Small intestine (tissue), 7 donors: ENCODE results near the gene CCNF. TPM values are rescaled to one million over a fixed set of nuclear protein-coding genes. Genes with fewer than 3 reads are reported as not detected.

ENCODE experiments used
- DNase-seq, 2 donors: peaks; one replicate each; pipeline versions ENCODE4 v3.0.0 to v3.0.0-alpha.2; 2013
- FAIRE-seq: peaks from 2 replicates; lab custom pipeline; 2012; peaks lifted over from hg19 to GRCh38; lab: Jason Lieb, UNC
- H3K27ac ChIP-seq, 3 donors: one replicate each; pipeline ENCODE4 v1.5.1; 2013; ENCODE audit warnings: low read length in 2 of 3, mild to moderate bottlenecking in 2 of 3, control low read depth in 1 of 3, inconsistent platforms in 1 of 3, low read depth in 1 of 3, moderate library complexity in 1 of 3
- H3K27me3 ChIP-seq, 3 donors: one replicate each; pipeline ENCODE4 v1.6.1; 2013; ENCODE audit warnings: low read length in 3 of 3, inconsistent platforms in 1 of 3; ENCODE audit not compliant: control insufficient read depth in 3 of 3, insufficient read depth in 3 of 3
- H3K36me3 ChIP-seq, 3 donors: one replicate each; pipeline ENCODE4 v1.6.1; 2013; ENCODE audit warnings: low read length in 3 of 3, inconsistent platforms in 1 of 3, low read depth in 1 of 3, mild to moderate bottlenecking in 1 of 3, moderate library complexity in 1 of 3; ENCODE audit not compliant: control insufficient read depth in 3 of 3, insufficient read depth in 2 of 3
- H3K4me1 ChIP-seq, 3 donors: one replicate each; pipeline ENCODE4 v1.6.1; 2013; ENCODE audit warnings: low read length in 2 of 3, inconsistent platforms in 1 of 3, low read depth in 1 of 3, mild to moderate bottlenecking in 1 of 3, moderate library complexity in 1 of 3; ENCODE audit not compliant: control insufficient read depth in 3 of 3, insufficient read depth in 2 of 3
- H3K4me3 ChIP-seq, 3 donors: one replicate each; pipeline ENCODE4 v1.5.1; 2013; ENCODE audit warnings: low read length in 3 of 3, control low read depth in 1 of 3, inconsistent platforms in 1 of 3, low read depth in 1 of 3, mild to moderate bottlenecking in 1 of 3, moderate library complexity in 1 of 3
- H3K9me3 ChIP-seq, 2 donors: one replicate each; pipeline ENCODE4 v1.6.1; 2013; ENCODE audit warnings: low read depth in 1 of 2, low read length in 1 of 2; ENCODE audit not compliant: control insufficient read depth in 2 of 2, insufficient read depth in 1 of 2
- WGBS, 3 donors: extraction: QIAGEN DNeasy Blood & Tissue Kit; methylation state at CpG; one replicate each; pipeline ENCODE4 v1.1.7; 2013; 5-methylcytosine and 5-hydroxymethylcytosine counted together
- polyA plus RNA-seq, 4 donors: library from polyadenylated mRNA; stranded (reverse) in 3 of 4; unstranded in 1 of 4; fragments of 200-250 nt in 3 of 4; fragments of 120-200 nt in 1 of 4; gene quantifications; one replicate each; pipeline versions ENCODE4 v1.2.1 to v1.2.3, GENCODE V29; 2013
- donor health status: healthy with polysubstance abuse.
- donor health status: control.
- donor health status: control.
- donor health status: Bipolar disorder and iron deficiency.
- donor health status: healthy.

The CCNF gene
- polyA plus RNA-seq, 4 donors = 0.89 to 12.4 (median 3.8) TPM

- FAIRE-seq (no peak), DNase-seq (no peak)
- Histone ChIP-seq H3K36me3 (no peaks in the 10 kb centered on the region), H3K4me3 (no peak overlapping the region), H3K9me3 (peaks cover 0 to 12% of the 10 kb centered on the region in 2 donors), H3K27ac (no peak overlapping the region), H3K27me3 (no peaks in the 10 kb centered on the region), H3K4me1 (no peaks in the 10 kb centered on the region)
- 73 to 83% (median 82%) methylated on average over 3 of the region's 3 CpGs for WGBS, 3 donors
These were observed 40.9 kb upstream of the CCNF start for GRCh38 chr16:2388139-2388874.

GRCh38 chr16:2388875-2389433, 40.3 kb upstream of the CCNF start:
- WGBS, 3 donors = 12 to 50% (median 13%) methylated on average over 2 of the region's 2 CpGs

GRCh38 chr16:2392025-2392424, 37.2 kb upstream of the CCNF start:
- Histone ChIP-seq H3K27ac (no peak overlapping the region), H3K27me3 (no peaks in the 10 kb centered on the region), H3K36me3 (no peaks in the 10 kb centered on the region), H3K4me1 (peaks cover 0 to 10% (median 0%) of the 10 kb centered on the region in 3 donors), H3K9me3 (peaks cover 0 to 12% of the 10 kb centered on the region in 2 donors), H3K4me3 (no peak overlapping the region)
- DNase-seq = no peak
- FAIRE-seq = no peak

More at GRCh38 chr16:2388875-2389433, 40.3 kb upstream of the CCNF start:
- no peak for FAIRE-seq
- H3K4me1 ChIP-seq = no peaks in the 10 kb centered on the region
- DNase-seq = no peak
- no peak overlapping the region for H3K4me3 ChIP-seq
- no peak overlapping the region for H3K27ac ChIP-seq
- peaks cover 0 to 12% of the 10 kb centered on the region in 2 donors for H3K9me3 ChIP-seq
- H3K36me3 ChIP-seq = no peaks in the 10 kb centered on the region
- no peaks in the 10 kb centered on the region for H3K27me3 ChIP-seq

- FAIRE-seq = no peak
- 85 to 88% (median 86%) methylated on average over 5 of the region's 5 CpGs for WGBS, 3 donors
These were observed 30.7 kb upstream of the CCNF start for GRCh38 chr16:2398520-2398919.

GRCh38 chr16:2404099-2404498, 25.1 kb upstream of the CCNF start:
- Histone ChIP-seq H3K9me3 (no peaks in the 10 kb centered on the region), H3K27me3 (no peaks in the 10 kb centered on the region), H3K27ac (no peak overlapping the region), H3K4me3 (no peak overlapping the region), H3K36me3 (no peaks in the 10 kb centered on the region), H3K4me1 (no peaks in the 10 kb centered on the region)
- DNase-seq (no peak), FAIRE-seq (no peak)
- WGBS, 3 donors = 63 to 73% (median 72%) methylated on average over 4 of the region's 4 CpGs

More at GRCh38 chr16:2398520-2398919, 30.7 kb upstream of the CCNF start:
- Histone ChIP-seq H3K27me3 (no peaks in the 10 kb centered on the region), H3K27ac (no peak overlapping the region), H3K36me3 (no peaks in the 10 kb centered on the region), H3K4me3 (no peak overlapping the region), H3K9me3 (no peaks in the 10 kb centered on the region), H3K4me1 (peaks cover 0 to 10% (median 0%) of the 10 kb centered on the region in 3 donors)
- DNase-seq = no peak

GRCh38 chr16:2415085-2415484, 14.2 kb upstream of the CCNF start:
- H3K4me1 ChIP-seq = no peaks in the 10 kb centered on the region
- FAIRE-seq = no peak
- WGBS, 3 donors = 34 to 65% (median 52%) methylated on average over 2 of the region's 2 CpGs

GRCh38 chr16:2420035-2420434, 9.2 kb upstream of the CCNF start:
- Histone ChIP-seq H3K27me3 (peaks cover 0 to 6% (median 0%) of the 10 kb centered on the region in 3 donors), H3K4me1 (no peaks in the 10 kb centered on the region), H3K4me3 (no peak overlapping the region), H3K9me3 (no peaks in the 10 kb centered on the region), H3K27ac (no peak overlapping the region), H3K36me3 (no peaks in the 10 kb centered on the region)
- FAIRE-seq (no peak), DNase-seq (no peak)

More at GRCh38 chr16:2415085-2415484, 14.2 kb upstream of the CCNF start:
- no peak overlapping the region for H3K4me3 ChIP-seq
- H3K36me3 ChIP-seq = no peaks in the 10 kb centered on the region
- peaks cover 0 to 15% (median 3%) of the 10 kb centered on the region in 3 donors for H3K27me3 ChIP-seq
- no peak overlapping the region for H3K27ac ChIP-seq
- DNase-seq = no peak
- H3K9me3 ChIP-seq = no peaks in the 10 kb centered on the region

GRCh38 chr16:2422123-2422867, 7.0 kb upstream of the CCNF start:
- Histone ChIP-seq H3K9me3 (no peaks in the 10 kb centered on the region), H3K36me3 (no peaks in the 10 kb centered on the region), H3K4me3 (no peak overlapping the region), H3K27me3 (peaks cover 0 to 4% (median 0%) of the 10 kb centered on the region in 3 donors), H3K27ac (no peak overlapping the region), H3K4me1 (no peaks in the 10 kb centered on the region)
- DNase-seq (no peak), FAIRE-seq (no peak)
- 83 to 90% (median 85%) methylated on average over 7 of the region's 7 CpGs for WGBS, 3 donors
